ENCODE data around the gene NHLRC3.
"Not testable (repeated sequence)": the region's sequence is repeated elsewhere in the genome, so short reads cannot be mapped to it uniquely, and the experiment has no call there.

The NHLRC3 gene

GRCh38 chr13:39054112-39054511, 15.9 kb downstream of the NHLRC3 start:
- no peak for FAIRE-seq
- DNase-seq (ENCODE audit: insufficient read length, low spot score) = no peak
- TF ChIP-seq PAX5 (IDR thresholded peaks at IDR 0.05; ENCODE audit: insufficient read depth, low read length, severe bottlenecking) = no peak
- TF ChIP-seq POU2F2 (IDR thresholded peaks at IDR 0.05; ENCODE audit: low read depth, low read length) = no peak
- no peak for TF ChIP-seq TAF1 (IDR thresholded peaks at IDR 0.05; ENCODE audit: low read depth, low read length)
- peak; percentile 79 for TF ChIP-seq SPI1 (IDR thresholded peaks at IDR 0.05; ENCODE audit: low read depth, low read length)
- no peak for TF ChIP-seq POLR2AphosphoS5 (IDR thresholded peaks at IDR 0.05; ENCODE audit: low read depth, low read length)
- TF ChIP-seq POLR2A (IDR thresholded peaks at IDR 0.05; ENCODE audit: low read depth, low read length) = no peak

GRCh38 chr13:39056018-39056417, 17.8 kb downstream of the NHLRC3 start:
- no peak for FAIRE-seq

GRCh38 chr13:39058040-39058439, 19.8 kb downstream of the NHLRC3 start:
- no peak for DNase-seq (ENCODE audit: insufficient read length, low spot score)
- no peak for FAIRE-seq
- TF ChIP-seq POLR2AphosphoS5 (IDR thresholded peaks at IDR 0.05; ENCODE audit: low read depth, low read length) = no peak
- no peak for TF ChIP-seq TAF1 (IDR thresholded peaks at IDR 0.05; ENCODE audit: low read depth, low read length)

More at GRCh38 chr13:39056018-39056417, 17.8 kb downstream of the NHLRC3 start:
- TF ChIP-seq POLR2A (IDR thresholded peaks at IDR 0.05; ENCODE audit: low read depth, low read length) (no peak), TAF1 (IDR thresholded peaks at IDR 0.05; ENCODE audit: low read depth, low read length) (no peak)
- DNase-seq (ENCODE audit: insufficient read length, low spot score) = no peak

GRCh38 chr13:39062004-39062403, 23.7 kb downstream of the NHLRC3 start:
- TF ChIP-seq POLR2A (IDR thresholded peaks at IDR 0.05; ENCODE audit: low read depth, low read length) = no peak
- no peak for TF ChIP-seq POLR2AphosphoS5 (IDR thresholded peaks at IDR 0.05; ENCODE audit: low read depth, low read length)
- TF ChIP-seq TAF1 (IDR thresholded peaks at IDR 0.05; ENCODE audit: low read depth, low read length) = no peak
- no peak for TF ChIP-seq PAX5 (IDR thresholded peaks at IDR 0.05; ENCODE audit: insufficient read depth, low read length, severe bottlenecking)
- no peak for TF ChIP-seq POU2F2 (IDR thresholded peaks at IDR 0.05; ENCODE audit: low read depth, low read length)
- TF ChIP-seq SPI1 (IDR thresholded peaks at IDR 0.05; ENCODE audit: low read depth, low read length) = no peak
- no peak for DNase-seq (ENCODE audit: insufficient read length, low spot score)
- FAIRE-seq = no peak

GRCh38 chr13:39072842-39073241, 34.6 kb downstream of the NHLRC3 start:
- TF ChIP-seq POLR2A (IDR thresholded peaks at IDR 0.05; ENCODE audit: low read depth, low read length) (no peak), SPI1 (IDR thresholded peaks at IDR 0.05; ENCODE audit: low read depth, low read length) (no peak), PAX5 (IDR thresholded peaks at IDR 0.05; ENCODE audit: insufficient read depth, low read length, severe bottlenecking) (no peak), TAF1 (IDR thresholded peaks at IDR 0.05; ENCODE audit: low read depth, low read length) (no peak), POLR2AphosphoS5 (IDR thresholded peaks at IDR 0.05; ENCODE audit: low read depth, low read length) (no peak), POU2F2 (IDR thresholded peaks at IDR 0.05; ENCODE audit: low read depth, low read length) (no peak)
- no peak for DNase-seq (ENCODE audit: insufficient read length, low spot score)
- FAIRE-seq = no peak

GRCh38 chr13:39073983-39074382, 35.7 kb downstream of the NHLRC3 start:
- no peak for FAIRE-seq
- TF ChIP-seq SPI1 (IDR thresholded peaks at IDR 0.05; ENCODE audit: low read depth, low read length) = no peak
- TF ChIP-seq TAF1 (IDR thresholded peaks at IDR 0.05; ENCODE audit: low read depth, low read length) = no peak
- TF ChIP-seq PAX5 (IDR thresholded peaks at IDR 0.05; ENCODE audit: insufficient read depth, low read length, severe bottlenecking) = no peak
- DNase-seq (ENCODE audit: insufficient read length, low spot score) = no peak

GRCh38 chr13:39086251-39086945, 48.1 kb downstream of the NHLRC3 start:
- DNase-seq (ENCODE audit: insufficient read length, low spot score); FAIRE-seq: not testable (repeated sequence)

- no peak for TF ChIP-seq SPI1 (IDR thresholded peaks at IDR 0.05; ENCODE audit: low read depth, low read length)
- DNase-seq (ENCODE audit: insufficient read length, low spot score) = no peak
- no peak for FAIRE-seq
Observed at GRCh38 chr13:39091586-39091985, 53.3 kb downstream of the NHLRC3 start.

- no peak for DNase-seq (ENCODE audit: insufficient read length, low spot score)
- TF ChIP-seq TAF1 (IDR thresholded peaks at IDR 0.05; ENCODE audit: low read depth, low read length) (no peak), PAX5 (IDR thresholded peaks at IDR 0.05; ENCODE audit: insufficient read depth, low read length, severe bottlenecking) (no peak), POLR2A (IDR thresholded peaks at IDR 0.05; ENCODE audit: low read depth, low read length) (no peak), POLR2AphosphoS5 (IDR thresholded peaks at IDR 0.05; ENCODE audit: low read depth, low read length) (no peak), SPI1 (IDR thresholded peaks at IDR 0.05; ENCODE audit: low read depth, low read length) (no peak), POU2F2 (IDR thresholded peaks at IDR 0.05; ENCODE audit: low read depth, low read length) (no peak)
- FAIRE-seq = peak; percentile 45
Observed at GRCh38 chr13:39095500-39095899, 57.2 kb downstream of the NHLRC3 start.

GRCh38 chr13:39099231-39099630, 61.0 kb downstream of the NHLRC3 start:
- TF ChIP-seq PAX5 (IDR thresholded peaks at IDR 0.05; ENCODE audit: insufficient read depth, low read length, severe bottlenecking) (no peak), POLR2AphosphoS5 (IDR thresholded peaks at IDR 0.05; ENCODE audit: low read depth, low read length) (no peak), TAF1 (IDR thresholded peaks at IDR 0.05; ENCODE audit: low read depth, low read length) (no peak), SPI1 (IDR thresholded peaks at IDR 0.05; ENCODE audit: low read depth, low read length) (no peak), POLR2A (IDR thresholded peaks at IDR 0.05; ENCODE audit: low read depth, low read length) (no peak), POU2F2 (IDR thresholded peaks at IDR 0.05; ENCODE audit: low read depth, low read length) (no peak)
- FAIRE-seq (no peak), DNase-seq (ENCODE audit: insufficient read length, low spot score) (no peak)
